GM23338 (cell line): ENCODE measurements around the gene COMMD4.

Experiments
- CREB1 ChIP-seq: fragments of 250-450 bp; sonication (Bioruptor Pico); IDR thresholded peaks from 2 replicates; pipeline ENCODE4 v1.5.0; 2020; ENCODE audit warnings: low read depth, mild to moderate bottlenecking, moderate library complexity
- ETS1 ChIP-seq: IDR thresholded peaks from 2 replicates; pipeline ENCODE4 v1.6.1; 2016; ENCODE audit warnings: antibody characterized with exemption
- EZH2 ChIP-seq: fragments of 200-600 bp; sonication (generic); IDR thresholded peaks from one replicate; pipeline ENCODE4 v1.8.0; 2017; ENCODE audit warnings: antibody characterized with exemption, mild to moderate bottlenecking, low read depth; ENCODE audit not compliant: unreplicated experiment
- EZH2phosphoT487 ChIP-seq: fragments of 200-600 bp; sonication (generic); IDR thresholded peaks from one replicate; pipeline ENCODE4 v1.8.1; 2018; ENCODE audit warnings: antibody characterized with exemption; ENCODE audit not compliant: unreplicated experiment
- JUNB ChIP-seq: IDR thresholded peaks from one replicate; pipeline ENCODE4 v1.6.1; 2016; ENCODE audit warnings: antibody characterized with exemption; ENCODE audit not compliant: unreplicated experiment
- NANOG ChIP-seq: IDR thresholded peaks from 2 replicates; pipeline ENCODE4 v1.6.1; 2016; ENCODE audit warnings: antibody characterized with exemption, borderline replicate concordance
- POLR2AphosphoS5 ChIP-seq: IDR thresholded peaks from 2 replicates; pipeline ENCODE4 v1.6.1; 2016; ENCODE audit warnings: antibody characterized with exemption, low read depth
- REST ChIP-seq: IDR thresholded peaks from one replicate; pipeline ENCODE4 v1.6.1; 2018; ENCODE audit warnings: antibody characterized with exemption; ENCODE audit not compliant: unreplicated experiment
- STAT1 ChIP-seq: IDR thresholded peaks from one replicate; pipeline ENCODE4 v1.6.1; 2016; ENCODE audit warnings: antibody characterized with exemption; ENCODE audit not compliant: unreplicated experiment
- ZNF114 ChIP-seq: fragments of 250-450 bp; sonication (Bioruptor Pico); IDR thresholded peaks from 2 replicates; pipeline ENCODE4 v1.5.0; 2020; ENCODE audit warnings: mild to moderate bottlenecking, moderate library complexity
- ZNF331 ChIP-seq: fragments of 250-450 bp; sonication (Bioruptor Pico); IDR thresholded peaks from 2 replicates; pipeline ENCODE4 v1.5.0; 2020; ENCODE audit warnings: low read depth, mild to moderate bottlenecking, moderate library complexity
- ZNF462 ChIP-seq: fragments of 250-450 bp; sonication (Bioruptor Pico); IDR thresholded peaks from 2 replicates; pipeline ENCODE4 v1.5.0; 2020; ENCODE audit warnings: mild to moderate bottlenecking, moderate library complexity
- TF ChIP-seq, protein P1 (sequence below), 2 experiments: fragments of 200-600 bp in 1 of 2; sonication (generic) in 1 of 2; conservative IDR thresholded peaks; 2 replicates each; pipeline versions ENCODE4 v1.5.1 to v1.6.1; 2016 to 2017; ENCODE audit warnings: antibody characterized with exemption in 2 of 2, low read depth in 2 of 2, mild to moderate bottlenecking in 2 of 2, moderate library complexity in 1 of 2

GRCh38 chr15:75309711-75310110 is 26.2 kb upstream of the COMMD4 start:
- TF ChIP-seq ETS1 (no peak), POLR2AphosphoS5 (no peak), CREB1 (CRISPR knock-in tag) (no peak), REST (no peak), ZNF114 (CRISPR knock-in tag) (no peak), EZH2 (no peak), EZH2phosphoT487 (no peak), JUNB (no peak), STAT1 (no peak), ZNF331 (no peak), ZNF462 (CRISPR knock-in tag) (no peak), NANOG (no peak)
- TF ChIP-seq, protein P1, sequence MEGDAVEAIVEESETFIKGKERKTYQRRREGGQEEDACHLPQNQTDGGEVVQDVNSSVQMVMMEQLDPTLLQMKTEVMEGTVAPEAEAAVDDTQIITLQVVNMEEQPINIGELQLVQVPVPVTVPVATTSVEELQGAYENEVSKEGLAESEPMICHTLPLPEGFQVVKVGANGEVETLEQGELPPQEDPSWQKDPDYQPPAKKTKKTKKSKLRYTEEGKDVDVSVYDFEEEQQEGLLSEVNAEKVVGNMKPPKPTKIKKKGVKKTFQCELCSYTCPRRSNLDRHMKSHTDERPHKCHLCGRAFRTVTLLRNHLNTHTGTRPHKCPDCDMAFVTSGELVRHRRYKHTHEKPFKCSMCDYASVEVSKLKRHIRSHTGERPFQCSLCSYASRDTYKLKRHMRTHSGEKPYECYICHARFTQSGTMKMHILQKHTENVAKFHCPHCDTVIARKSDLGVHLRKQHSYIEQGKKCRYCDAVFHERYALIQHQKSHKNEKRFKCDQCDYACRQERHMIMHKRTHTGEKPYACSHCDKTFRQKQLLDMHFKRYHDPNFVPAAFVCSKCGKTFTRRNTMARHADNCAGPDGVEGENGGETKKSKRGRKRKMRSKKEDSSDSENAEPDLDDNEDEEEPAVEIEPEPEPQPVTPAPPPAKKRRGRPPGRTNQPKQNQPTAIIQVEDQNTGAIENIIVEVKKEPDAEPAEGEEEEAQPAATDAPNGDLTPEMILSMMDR (conservative IDR thresholded peaks at IDR 0.05; ENCODE audit: low read depth in 2 of 2) = no peak
